D721Med (cell line): Measurements from ENCODE around the gene SRR.

ENCODE experiments used
- DNase-seq: peaks from one replicate; pipeline ENCODE4 v3.0.0; 2011; ENCODE audit warnings: low spot score; ENCODE audit not compliant: insufficient read length
- FAIRE-seq: peaks from 2 replicates; lab custom pipeline; 2011; peaks lifted over from hg19 to GRCh38; lab: Jason Lieb, UNC
- CTCF ChIP-seq: IDR thresholded peaks from 2 replicates; pipeline ENCODE4 v1.5.1; 2012; ENCODE audit warnings: mild to moderate bottlenecking, control low read depth; ENCODE audit not compliant: insufficient read depth; ENCODE audit errors: missing control alignments

Gene SRR

GRCh38 chr17:2371183-2372130 lies 67.7 kb downstream of the SRR start:
- DNase-seq (no peak), FAIRE-seq (no peak)
- no peak for TF ChIP-seq CTCF

DNA sequence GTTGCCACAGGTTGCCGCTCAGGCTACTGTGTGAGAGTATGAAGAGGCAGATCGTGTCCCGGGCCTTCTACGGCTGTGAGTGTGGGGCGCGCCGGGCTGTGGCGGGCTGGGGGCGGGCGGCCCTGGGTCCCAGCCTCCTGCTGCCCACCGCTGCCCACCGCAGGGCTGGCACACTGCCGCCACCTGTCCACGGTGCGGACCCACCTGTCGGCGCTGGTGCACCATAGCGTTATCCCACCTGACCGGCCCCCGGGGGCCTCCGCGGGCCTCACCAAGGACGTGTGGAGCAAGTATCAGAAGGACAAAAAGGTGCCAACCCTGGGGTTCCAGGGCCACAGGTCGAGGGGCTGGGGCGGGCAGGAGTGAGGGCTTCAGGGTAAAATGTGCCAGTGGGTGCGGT lies 68.4 kb downstream of the SRR start:
- FAIRE-seq (no peak), DNase-seq (no peak)
- TF ChIP-seq CTCF: no peak

- TF ChIP-seq CTCF: no peak
- FAIRE-seq: no peak
- no peak for DNase-seq
Observed at GRCh38 chr17:2372681-2373080, 68.9 kb downstream of the SRR start.

- TF ChIP-seq CTCF: no peak
- FAIRE-seq (no peak), DNase-seq (no peak)
Observed at GRCh38 chr17:2373179-2373578, 69.4 kb downstream of the SRR start.
